Measurements from ENCODE around the gene COLEC11. TPM values are rescaled to one million over a fixed set of nuclear protein-coding genes. Genes with fewer than 3 reads are reported as not detected.

The COLEC11 gene
- polyA plus RNA-seq, 1 donor (not counting 4 experiments of a cell fraction or from before 2014, with no cell fraction given): not detected

GRCh38 chr2:3595985-3596384, 1.1 kb downstream of the COLEC11 start:
- TF ChIP-seq CTCF (optimal IDR thresholded peaks at IDR 0.05 in 1 of 3, IDR thresholded peaks at IDR 0.05 in 1 of 3, conservative IDR thresholded peaks at IDR 0.05 in 1 of 3; ENCODE audit: extremely low read depth in 1 of 3, insufficient read depth in 2 of 3, low read length in 3 of 3): no peak
- no peak for TF ChIP-seq EZH2 (IDR thresholded peaks at IDR 0.05; ENCODE audit: low read length)
- H3K4me3 ChIP-seq (ENCODE audit: control insufficient read depth in 2 of 3, extremely low read depth in 1 of 3, insufficient read depth in 2 of 3, low read depth in 1 of 3, low read length in 3 of 3): no peak overlapping the region
- no peak for FAIRE-seq

GRCh38 chr2:3596901-3597417, 2.0 kb downstream of the COLEC11 start:
- no peaks in the 10 kb centered on the region for H3K36me3 ChIP-seq (ENCODE audit: control insufficient read depth in 2 of 2, extremely low read depth in 1 of 2, insufficient read depth in 2 of 2, low read length in 2 of 2)
- TF ChIP-seq EZH2 (IDR thresholded peaks at IDR 0.05; ENCODE audit: low read length) (no peak), CTCF (optimal IDR thresholded peaks at IDR 0.05 in 1 of 3, IDR thresholded peaks at IDR 0.05 in 1 of 3, conservative IDR thresholded peaks at IDR 0.05 in 1 of 3; ENCODE audit: extremely low read depth in 1 of 3, insufficient read depth in 2 of 3, low read length in 3 of 3) (no peak)
- H3K79me2 ChIP-seq (ENCODE audit: control insufficient read depth, insufficient read depth, low read length): no peaks in the 10 kb centered on the region
- no peak for FAIRE-seq
- no peaks in the 10 kb centered on the region for H3K27me3 ChIP-seq (ENCODE audit: control insufficient read depth, extremely low read depth, insufficient read depth, low read length)
- dilution Hi-C loops (cut with MboI; ENCODE audit: extremely low pct_ligation_motif_present, low sequenced_read_pairs): no loop called here
- no peaks in the 10 kb centered on the region for H3K4me1 ChIP-seq (ENCODE audit: control insufficient read depth, extremely low read depth, insufficient read depth, low read length)
- no peaks in the 10 kb centered on the region for H3K9me3 ChIP-seq (ENCODE audit: control insufficient read depth, low read depth, low read length)
- no peaks in the 10 kb centered on the region for H3K9me1 ChIP-seq (ENCODE audit: control insufficient read depth, extremely low read depth, insufficient read depth, low read length)
- H3K4me2 ChIP-seq (ENCODE audit: control insufficient read depth, extremely low read depth, insufficient read depth, low read depth, low read length): no peak overlapping the region
- no peak for DNase-seq (ENCODE audit: low read depth, low spot score)
- H3K27ac ChIP-seq (ENCODE audit: control insufficient read depth, insufficient read depth, low read length): no peak overlapping the region
- H3K4me3 ChIP-seq (ENCODE audit: control insufficient read depth in 2 of 3, extremely low read depth in 1 of 3, insufficient read depth in 2 of 3, low read depth in 1 of 3, low read length in 3 of 3): no peak overlapping the region
- no peaks in the 10 kb centered on the region for H4K20me1 ChIP-seq (ENCODE audit: control insufficient read depth, extremely low read depth, insufficient read depth, low read length)
- H3K9ac ChIP-seq (ENCODE audit: control insufficient read depth, extremely low read depth, insufficient read depth, low read length): no peak overlapping the region
- no peak overlapping the region for H2AFZ ChIP-seq (ENCODE audit: control insufficient read depth, low read length)

More at GRCh38 chr2:3595985-3596384, 1.1 kb downstream of the COLEC11 start:
- Histone ChIP-seq H3K4me1 (ENCODE audit: control insufficient read depth, extremely low read depth, insufficient read depth, low read length) (no peaks in the 10 kb centered on the region), H3K36me3 (ENCODE audit: control insufficient read depth in 2 of 2, extremely low read depth in 1 of 2, insufficient read depth in 2 of 2, low read length in 2 of 2) (no peaks in the 10 kb centered on the region), H4K20me1 (ENCODE audit: control insufficient read depth, extremely low read depth, insufficient read depth, low read length) (no peaks in the 10 kb centered on the region), H3K27me3 (ENCODE audit: control insufficient read depth, extremely low read depth, insufficient read depth, low read length) (no peaks in the 10 kb centered on the region), H3K9me1 (ENCODE audit: control insufficient read depth, extremely low read depth, insufficient read depth, low read length) (no peaks in the 10 kb centered on the region), H3K9me3 (ENCODE audit: control insufficient read depth, low read depth, low read length) (no peaks in the 10 kb centered on the region), H3K27ac (ENCODE audit: control insufficient read depth, insufficient read depth, low read length) (no peak overlapping the region), H3K9ac (ENCODE audit: control insufficient read depth, extremely low read depth, insufficient read depth, low read length) (no peak overlapping the region), H2AFZ (ENCODE audit: control insufficient read depth, low read length) (no peak overlapping the region), H3K4me2 (ENCODE audit: control insufficient read depth, extremely low read depth, insufficient read depth, low read depth, low read length) (no peak overlapping the region), H3K79me2 (ENCODE audit: control insufficient read depth, insufficient read depth, low read length) (no peaks in the 10 kb centered on the region)
- dilution Hi-C loops (cut with MboI; ENCODE audit: extremely low pct_ligation_motif_present, low sequenced_read_pairs): no loop called here
- DNase-seq (ENCODE audit: low read depth, low spot score): no peak

Measured in keratinocyte (primary cell).